Activated naive CD4-positive, alpha-beta T cell treated with anti-CD3 and anti-CD28 coated beads for 36 hours (primary cell): ENCODE results near the gene PCDH15. TPM values are rescaled to one million over a fixed set of nuclear protein-coding genes. Genes with fewer than 3 reads are reported as not detected.
"Not testable (repeated sequence)": the region's sequence is repeated elsewhere in the genome, so short reads cannot be mapped to it uniquely, and the experiment has no call there.

ENCODE experiments used
- CTCF ChIA-PET: fragments of 350-600 bp; sonication (Branson Sonifier 250); formaldehyde crosslinking; loops from one replicate; lab custom pipeline; 2021; ENCODE audit warnings: antibody characterized with exemption; lab: Charles Lee
- DNase-seq: peaks from one replicate; pipeline ENCODE4 v3.0.0-alpha.2; 2020
- H3K27ac Mint-ChIP-seq: one replicate; pipeline ENCODE4 v1.8.0; 2021; ENCODE audit warnings: mild to moderate bottlenecking, mixed read lengths
- H3K27me3 Mint-ChIP-seq: one replicate; pipeline ENCODE4 v1.8.0; 2021; ENCODE audit warnings: low read depth, mixed read lengths
- H3K36me3 Mint-ChIP-seq: one replicate; pipeline ENCODE4 v1.8.0; 2021; ENCODE audit warnings: low read depth, mixed read lengths
- H3K4me1 Mint-ChIP-seq: one replicate; pipeline ENCODE4 v1.8.0; 2021; ENCODE audit warnings: low read depth, mixed read lengths
- H3K4me3 Mint-ChIP-seq: one replicate; pipeline ENCODE4 v1.8.0; 2021; ENCODE audit warnings: mild to moderate bottlenecking, moderate library complexity, mixed read lengths
- H3K9me3 Mint-ChIP-seq: one replicate; pipeline ENCODE4 v1.8.0; 2021; ENCODE audit warnings: mixed read lengths
- intact Hi-C: fragments of 100-400 bp; cut with micrococcal nuclease; formaldehyde crosslinking; loops from one replicate; pipeline ENCODE4 v1.15.1; 2023
- total RNA-seq, 2 experiments: library from RNA; stranded (reverse); gene quantifications; one replicate each; pipeline ENCODE4 v1.2.3, GENCODE V29; 2021

Gene PCDH15
- total RNA-seq, 2 experiments from 2014 or later: not detected

DNA sequence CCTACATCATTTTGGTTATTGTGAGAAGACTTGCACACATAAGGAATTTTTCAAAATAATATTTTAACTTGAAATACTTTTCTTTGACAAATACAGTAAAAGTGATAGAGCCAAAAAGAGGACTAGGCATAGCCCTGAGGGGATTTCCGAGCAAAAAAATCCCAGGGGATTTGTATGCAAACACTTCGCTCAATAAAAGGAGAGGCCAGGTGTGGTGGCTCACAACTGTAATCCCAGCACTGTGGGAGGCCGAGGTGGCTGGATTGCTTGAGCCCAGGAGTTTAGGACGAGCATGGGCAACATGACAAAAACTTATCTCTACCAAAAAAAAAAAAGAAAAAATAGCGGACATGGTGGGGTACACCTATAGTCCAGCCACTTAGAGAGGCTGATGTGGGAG, 193.0 kb downstream of the PCDH15 start:
- H3K27ac Mint-ChIP-seq: no peak overlapping the region
- no peaks in the 10 kb centered on the region for H3K36me3 Mint-ChIP-seq
- no peak overlapping the region for H3K4me3 Mint-ChIP-seq
- CTCF ChIA-PET: no interaction called here
- no peaks in the 10 kb centered on the region for H3K27me3 Mint-ChIP-seq
- DNase-seq: no peak
- peaks cover 4% of the 10 kb centered on the region for H3K9me3 Mint-ChIP-seq
- intact Hi-C loops: no loop called here
- no peaks in the 10 kb centered on the region for H3K4me1 Mint-ChIP-seq

DNA sequence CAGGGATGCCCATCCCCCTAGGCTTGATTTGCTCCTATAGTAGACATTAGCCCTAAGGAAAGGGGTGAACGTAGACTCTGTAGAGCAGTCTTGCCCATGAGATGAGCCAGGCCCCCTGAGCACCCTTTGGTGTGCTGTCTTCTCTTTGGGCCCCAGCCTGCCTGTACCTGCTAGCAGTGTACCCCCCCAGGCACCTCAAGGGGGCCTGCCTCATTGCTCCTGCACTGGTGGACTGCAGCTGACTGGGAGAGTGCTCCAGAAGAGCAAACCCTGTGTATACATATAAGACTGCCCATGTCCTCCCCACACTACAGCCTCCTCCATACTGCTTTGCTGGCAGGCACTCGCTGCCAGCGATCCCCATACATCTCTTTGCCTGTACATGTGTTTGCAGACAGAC, 206.7 kb downstream of the PCDH15 start:
- H3K36me3 Mint-ChIP-seq: no peaks in the 10 kb centered on the region
- DNase-seq: no peak
- CTCF ChIA-PET: no interaction called here
- H3K9me3 Mint-ChIP-seq: peaks cover 19% of the 10 kb centered on the region
- no peak overlapping the region for H3K27ac Mint-ChIP-seq
- H3K27me3 Mint-ChIP-seq: no peaks in the 10 kb centered on the region
- H3K4me1 Mint-ChIP-seq: no peaks in the 10 kb centered on the region
- intact Hi-C loops: no loop called here
- no peak overlapping the region for H3K4me3 Mint-ChIP-seq

DNA sequence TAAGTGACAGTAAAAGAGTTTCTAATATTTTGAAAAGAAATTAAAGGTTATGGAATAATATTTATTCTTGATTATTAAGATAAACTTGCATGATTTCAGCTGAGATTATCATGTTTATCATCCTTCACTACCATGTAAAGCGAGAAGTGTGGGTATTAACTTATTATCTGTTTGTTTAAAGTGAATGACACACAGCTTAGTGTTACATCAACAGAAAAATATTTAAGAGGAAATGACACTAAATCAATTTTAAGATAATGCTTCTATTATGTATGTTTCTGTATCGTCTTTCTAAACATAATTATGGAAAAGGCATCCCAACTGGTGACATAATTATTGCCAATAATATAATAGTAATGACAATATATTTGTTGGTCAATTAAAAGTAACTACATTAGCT, 213.1 kb downstream of the PCDH15 start:
- Mint-ChIP-seq H3K36me3 (no peaks in the 10 kb centered on the region), H3K4me1 (no peaks in the 10 kb centered on the region), H3K9me3 (peaks cover 6% of the 10 kb centered on the region), H3K27ac (no peak overlapping the region), H3K4me3 (no peak overlapping the region), H3K27me3 (no peaks in the 10 kb centered on the region)
- DNase-seq: no peak
- intact Hi-C loops: no loop called here
- CTCF ChIA-PET: no interaction called here

DNA sequence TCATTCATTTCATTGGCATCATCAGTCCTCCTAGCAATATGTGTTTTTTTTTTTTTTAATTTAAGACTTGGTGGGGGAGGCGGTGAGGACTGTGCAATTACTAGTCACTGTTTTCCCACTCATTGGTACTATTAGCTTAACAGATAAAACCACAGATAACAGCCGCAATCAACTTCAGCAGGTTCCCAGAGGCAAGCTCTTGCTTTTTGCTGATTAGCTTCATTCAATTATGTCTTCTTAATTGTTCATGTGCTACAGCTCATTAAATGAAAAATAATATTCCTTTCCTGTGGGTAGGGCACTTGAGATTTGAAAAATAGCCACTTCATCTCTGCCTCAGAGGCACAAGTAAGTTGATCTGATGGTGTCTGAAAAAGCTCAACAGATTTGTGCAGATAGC, 215.5 kb downstream of the PCDH15 start:
- peaks cover 4% of the 10 kb centered on the region for H3K9me3 Mint-ChIP-seq
- intact Hi-C loops: no loop called here
- CTCF ChIA-PET: no interaction called here
- no peak for DNase-seq
- no peaks in the 10 kb centered on the region for H3K4me1 Mint-ChIP-seq
- no peaks in the 10 kb centered on the region for H3K27me3 Mint-ChIP-seq
- H3K27ac Mint-ChIP-seq: no peak overlapping the region
- H3K4me3 Mint-ChIP-seq: no peak overlapping the region
- no peaks in the 10 kb centered on the region for H3K36me3 Mint-ChIP-seq

DNA sequence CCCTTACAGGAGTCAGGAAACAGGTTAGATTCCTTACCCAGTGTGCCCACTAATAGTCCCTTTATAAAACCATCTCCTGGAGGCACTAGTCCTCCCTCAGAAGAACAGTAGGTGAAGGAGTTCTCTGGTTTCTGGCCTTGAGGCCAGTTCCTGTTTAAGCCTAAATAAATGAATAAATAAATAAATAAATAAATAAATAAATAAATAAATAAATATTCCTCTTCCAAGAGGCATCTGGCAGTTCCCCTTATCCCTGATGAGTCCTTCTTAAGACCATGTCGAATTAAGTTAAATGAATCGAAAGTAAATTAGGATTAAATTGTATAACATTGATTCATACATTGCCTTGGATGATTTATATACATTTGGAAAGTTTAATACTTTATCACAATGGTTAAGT, 223.3 kb downstream of the PCDH15 start:
- no peaks in the 10 kb centered on the region for H3K36me3 Mint-ChIP-seq
- DNase-seq: no peak
- H3K4me3 Mint-ChIP-seq: no peak overlapping the region
- no peak overlapping the region for H3K27ac Mint-ChIP-seq
- CTCF ChIA-PET: no interaction called here
- peaks cover 8% of the 10 kb centered on the region for H3K9me3 Mint-ChIP-seq
- no peaks in the 10 kb centered on the region for H3K27me3 Mint-ChIP-seq
- H3K4me1 Mint-ChIP-seq: no peaks in the 10 kb centered on the region
- intact Hi-C loops: no loop called here

DNA sequence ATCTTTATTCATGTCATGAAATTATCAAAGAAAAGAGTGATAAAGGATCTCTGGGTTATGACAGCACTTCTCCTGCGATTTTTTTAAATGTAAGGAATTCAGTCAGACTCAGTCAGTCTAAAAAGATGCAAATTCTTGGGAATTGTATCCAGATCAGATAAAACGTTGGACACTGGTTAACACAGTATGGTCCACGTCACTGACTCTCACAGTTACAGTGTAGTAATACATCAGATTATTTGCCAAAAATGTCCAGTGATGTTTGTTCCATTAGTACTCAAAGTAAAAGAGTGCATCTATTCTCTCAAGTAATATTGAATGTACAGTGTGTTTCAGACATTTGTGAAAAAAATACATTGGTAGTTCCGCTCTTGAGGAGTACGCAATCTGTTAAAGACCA, 224.5 kb downstream of the PCDH15 start:
- H3K36me3 Mint-ChIP-seq: no peaks in the 10 kb centered on the region
- H3K4me1 Mint-ChIP-seq: no peaks in the 10 kb centered on the region
- no peak for DNase-seq
- H3K27me3 Mint-ChIP-seq: no peaks in the 10 kb centered on the region
- CTCF ChIA-PET: interaction anchor here (0.6 kb wide), 1 partner anchor 1466 kb away, joined by 5 read pairs; no protein-coding TSS in a partner anchor
- peaks cover 6% of the 10 kb centered on the region for H3K9me3 Mint-ChIP-seq
- intact Hi-C loops: no loop called here
- no peak overlapping the region for H3K27ac Mint-ChIP-seq
- no peak overlapping the region for H3K4me3 Mint-ChIP-seq

DNA sequence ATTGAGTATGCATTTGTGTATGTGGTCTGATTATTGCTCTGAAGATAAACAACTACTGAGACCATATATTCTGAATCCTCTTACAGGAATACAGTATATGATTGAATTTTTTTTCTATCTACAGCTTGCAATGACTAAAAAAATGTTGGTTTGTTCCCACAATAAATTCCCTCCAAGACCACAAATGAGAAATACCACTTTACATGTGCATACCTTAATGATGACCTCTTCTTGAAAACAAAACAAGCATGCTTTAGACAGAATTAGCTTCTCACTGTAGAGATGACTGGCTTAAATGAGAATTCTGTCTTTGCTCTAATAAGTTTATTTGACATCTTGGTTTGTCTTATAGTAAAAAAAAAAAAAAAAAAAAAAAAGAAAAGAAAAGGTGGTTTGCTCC, 241.5 kb downstream of the PCDH15 start:
- intact Hi-C loops: no loop called here
- no peak for DNase-seq
- CTCF ChIA-PET: no interaction called here
- no peaks in the 10 kb centered on the region for H3K36me3 Mint-ChIP-seq
- H3K27ac Mint-ChIP-seq: no peak overlapping the region
- no peaks in the 10 kb centered on the region for H3K4me1 Mint-ChIP-seq
- peaks cover 9% of the 10 kb centered on the region for H3K9me3 Mint-ChIP-seq
- H3K4me3 Mint-ChIP-seq: no peak overlapping the region
- H3K27me3 Mint-ChIP-seq: no peaks in the 10 kb centered on the region

DNA sequence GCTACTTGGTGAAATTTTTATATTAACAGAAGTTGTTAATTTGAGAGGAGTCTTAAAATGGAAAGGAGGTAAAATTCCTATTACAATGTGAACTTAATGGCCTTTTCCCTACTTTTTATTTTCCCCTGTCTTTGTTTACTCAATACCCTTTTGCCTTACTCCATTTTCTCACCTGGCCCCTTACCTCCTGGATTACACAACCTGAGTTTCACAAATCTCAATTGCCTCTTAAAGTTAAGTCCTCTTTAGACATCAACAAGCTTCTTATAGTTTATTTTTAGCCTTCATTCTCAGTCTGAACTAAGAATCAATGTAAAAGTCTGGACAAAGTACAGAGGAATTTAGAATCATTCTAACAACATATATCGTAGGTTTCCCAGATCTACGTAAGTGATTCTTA, 247.0 kb downstream of the PCDH15 start:
- Mint-ChIP-seq H3K9me3 (peaks cover 9% of the 10 kb centered on the region), H3K36me3 (no peaks in the 10 kb centered on the region), H3K27me3 (no peaks in the 10 kb centered on the region), H3K27ac (no peak overlapping the region), H3K4me3 (no peak overlapping the region), H3K4me1 (no peaks in the 10 kb centered on the region)
- CTCF ChIA-PET: no interaction called here
- DNase-seq: no peak
- intact Hi-C loops: no loop called here

DNA sequence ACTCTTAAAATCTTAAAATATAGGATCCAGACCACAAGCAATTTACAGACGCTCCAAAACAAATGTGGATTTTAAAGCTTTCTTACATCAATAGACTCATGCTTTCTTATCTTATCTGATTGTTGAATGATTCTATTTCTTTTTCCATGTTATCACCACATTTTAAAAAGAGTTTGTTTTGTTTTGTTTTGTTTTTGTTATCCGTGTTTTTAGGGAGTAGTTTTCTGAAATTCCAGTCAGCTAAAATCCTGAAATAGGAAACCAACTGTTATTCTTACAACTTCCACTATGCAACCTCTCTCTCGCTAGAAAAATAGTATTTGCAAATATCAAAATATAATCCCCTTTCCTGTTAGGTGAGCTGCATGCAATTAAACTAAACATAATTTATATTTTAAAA, 251.0 kb downstream of the PCDH15 start:
- no peak for DNase-seq
- no peak overlapping the region for H3K4me3 Mint-ChIP-seq
- no peaks in the 10 kb centered on the region for H3K27me3 Mint-ChIP-seq
- intact Hi-C loops: no loop called here
- H3K4me1 Mint-ChIP-seq: no peaks in the 10 kb centered on the region
- no peak overlapping the region for H3K27ac Mint-ChIP-seq
- CTCF ChIA-PET: interaction anchor here (0.6 kb wide), 1 partner anchor 957 kb away, joined by 3 read pairs; no protein-coding TSS in a partner anchor
- peaks cover 2% of the 10 kb centered on the region for H3K9me3 Mint-ChIP-seq
- no peaks in the 10 kb centered on the region for H3K36me3 Mint-ChIP-seq

DNA sequence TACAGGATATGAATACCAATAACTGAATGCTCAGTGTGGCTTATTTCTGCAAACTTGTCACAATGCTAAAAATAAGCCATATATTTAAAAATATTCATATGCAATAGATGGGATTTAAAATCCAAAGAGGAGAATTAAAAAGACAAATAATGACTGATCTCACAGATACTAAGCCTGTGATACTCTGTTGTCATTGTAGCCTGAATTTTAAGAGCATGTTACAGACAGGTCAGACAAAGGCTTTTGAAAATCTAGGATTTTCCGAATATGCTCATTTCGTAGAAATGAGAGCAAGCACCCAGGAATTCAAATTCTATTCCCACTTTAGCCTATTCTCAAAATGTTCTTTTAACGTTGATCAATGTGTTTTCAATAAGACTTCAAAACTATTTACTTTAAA, 269.7 kb downstream of the PCDH15 start:
- no peaks in the 10 kb centered on the region for H3K27me3 Mint-ChIP-seq
- CTCF ChIA-PET: no interaction called here
- no peak overlapping the region for H3K27ac Mint-ChIP-seq
- H3K4me3 Mint-ChIP-seq: no peak overlapping the region
- DNase-seq: no peak
- no peaks in the 10 kb centered on the region for H3K4me1 Mint-ChIP-seq
- no peaks in the 10 kb centered on the region for H3K9me3 Mint-ChIP-seq
- intact Hi-C loops: no loop called here
- no peaks in the 10 kb centered on the region for H3K36me3 Mint-ChIP-seq

DNA sequence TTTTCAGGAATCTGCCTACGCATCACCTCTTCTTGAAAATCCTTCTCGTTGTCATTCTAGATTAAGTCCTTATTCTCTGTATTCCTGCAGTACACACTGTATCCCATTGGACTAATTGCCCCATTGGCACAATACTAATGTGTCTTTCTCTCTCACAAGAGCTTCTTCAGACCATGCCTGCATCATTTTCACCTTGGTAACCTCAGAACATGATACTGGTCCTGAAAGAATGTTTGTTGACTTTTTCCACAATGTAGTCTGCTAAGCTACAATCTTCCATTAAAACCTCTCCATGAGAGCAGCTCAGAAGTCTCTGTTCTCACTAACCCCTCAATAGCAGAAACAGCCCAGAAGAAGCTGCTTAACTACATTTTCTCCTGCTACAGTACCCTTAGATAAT, 270.7 kb downstream of the PCDH15 start:
- Mint-ChIP-seq H3K36me3 (no peaks in the 10 kb centered on the region), H3K27ac (no peak overlapping the region), H3K4me1 (no peaks in the 10 kb centered on the region), H3K9me3 (no peaks in the 10 kb centered on the region), H3K4me3 (no peak overlapping the region), H3K27me3 (no peaks in the 10 kb centered on the region)
- intact Hi-C loops: no loop called here
- no peak for DNase-seq
- CTCF ChIA-PET: no interaction called here

DNA sequence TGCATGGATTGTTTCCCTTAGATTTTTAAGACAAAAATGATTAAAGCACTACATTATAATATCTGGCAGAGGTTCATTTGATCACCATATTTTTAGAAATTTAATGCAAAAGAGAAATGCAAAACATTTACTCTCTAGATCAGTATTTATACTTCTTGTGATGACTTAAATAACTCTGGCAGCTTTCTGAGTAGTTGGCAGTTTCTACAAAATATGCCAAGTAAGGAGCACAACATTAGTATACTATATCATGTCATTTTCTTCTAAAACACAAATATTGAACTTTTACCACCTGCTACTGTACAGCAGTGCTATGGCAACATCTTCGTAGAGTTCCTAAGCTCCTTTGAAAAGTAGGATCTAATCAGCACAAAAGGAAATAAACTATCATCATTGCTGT, 275.2 kb downstream of the PCDH15 start:
- Mint-ChIP-seq H3K4me1 (no peaks in the 10 kb centered on the region), H3K27ac (no peak overlapping the region), H3K27me3 (no peaks in the 10 kb centered on the region), H3K36me3 (no peaks in the 10 kb centered on the region), H3K9me3 (peaks cover 11% of the 10 kb centered on the region), H3K4me3 (no peak overlapping the region)
- intact Hi-C loops: no loop called here
- CTCF ChIA-PET: no interaction called here
- DNase-seq: no peak

DNA sequence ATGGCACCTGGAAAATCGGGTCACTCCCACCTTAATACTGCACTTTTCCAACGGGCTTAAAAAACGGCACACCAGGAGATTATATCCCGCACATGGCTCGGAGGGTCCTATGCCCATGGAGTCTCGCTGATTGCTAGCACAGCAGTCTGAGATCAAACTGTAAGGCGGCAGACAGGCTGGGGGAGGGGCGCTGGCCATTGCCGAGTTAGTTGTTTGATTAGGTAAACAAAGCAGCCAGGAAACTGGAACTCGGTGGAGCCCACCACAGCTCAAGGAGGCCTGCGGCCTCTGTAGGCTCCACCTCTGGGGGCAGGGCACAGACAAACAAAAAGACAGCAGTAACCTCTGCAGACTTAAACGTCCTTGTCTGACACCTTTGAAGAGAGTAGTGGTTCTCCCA, 285.8 kb downstream of the PCDH15 start:
- H3K4me3 Mint-ChIP-seq, H3K4me1 Mint-ChIP-seq, DNase-seq, H3K27ac Mint-ChIP-seq, CTCF ChIA-PET, H3K36me3 Mint-ChIP-seq, H3K27me3 Mint-ChIP-seq, intact Hi-C loops: not testable (repeated sequence)
- peaks cover 11% of the 10 kb centered on the region for H3K9me3 Mint-ChIP-seq

DNA sequence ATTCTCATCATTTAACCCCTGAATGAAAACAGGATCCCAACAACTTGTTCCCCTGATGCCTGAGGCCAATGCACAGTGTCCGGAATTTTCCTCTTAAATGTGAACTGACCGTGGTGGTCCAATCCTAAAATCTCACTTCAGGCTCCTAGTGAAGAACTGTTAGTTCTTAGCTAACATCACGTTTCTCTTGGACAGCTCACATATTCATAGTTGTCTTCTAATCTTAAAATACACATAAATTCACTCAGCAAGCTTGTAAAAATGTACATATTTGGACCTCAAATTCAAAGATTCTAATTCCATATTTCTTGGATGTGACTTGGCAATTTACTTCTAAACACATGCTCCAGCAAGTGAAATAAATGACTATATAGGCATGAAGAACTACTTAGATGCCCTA, 297.2 kb downstream of the PCDH15 start:
- no peak for DNase-seq
- peaks cover 15% of the 10 kb centered on the region for H3K9me3 Mint-ChIP-seq
- no peaks in the 10 kb centered on the region for H3K27me3 Mint-ChIP-seq
- intact Hi-C loops: no loop called here
- H3K4me1 Mint-ChIP-seq: no peaks in the 10 kb centered on the region
- H3K4me3 Mint-ChIP-seq: no peak overlapping the region
- CTCF ChIA-PET: no interaction called here
- H3K27ac Mint-ChIP-seq: no peak overlapping the region
- H3K36me3 Mint-ChIP-seq: no peaks in the 10 kb centered on the region
